Transverse colon (tissue), 4 donors: ENCODE measurements around the gene KRTAP10-8. TPM values are rescaled to one million over a fixed set of nuclear protein-coding genes. Genes with fewer than 3 reads are reported as not detected.

Source experiments
- DNase-seq: peaks from one replicate; pipeline ENCODE4 v3.0.0-alpha.2; 2019
- H3K27ac ChIP-seq, 4 donors: fragments of 200-600 bp; sonication (generic); 2 replicates each; pipeline ENCODE4 v1.5.1; 2016 to 2018; ENCODE audit warnings: inconsistent platforms in 4 of 4
- H3K27me3 ChIP-seq: fragments of 200-600 bp; sonication (generic); 2 replicates; pipeline ENCODE4 v1.5.1; 2017; ENCODE audit warnings: inconsistent platforms
- H3K36me3 ChIP-seq, 4 donors: fragments of 200-600 bp; sonication (generic); 2 replicates each; pipeline ENCODE4 v1.5.1; 2017 to 2019; ENCODE audit warnings: inconsistent platforms in 4 of 4
- H3K4me1 ChIP-seq, 4 donors: fragments of 200-600 bp; sonication (generic); 2 replicates each; pipeline ENCODE4 v1.5.1; 2017 to 2020; ENCODE audit warnings: inconsistent platforms in 4 of 4
- H3K4me3 ChIP-seq, 4 donors: fragments of 200-600 bp; sonication (generic); 1 replicate in 1 of 4; 2 replicates in 3 of 4; pipeline versions ENCODE4 v1.5.1 to v1.6.1; 2017 to 2019; ENCODE audit warnings: inconsistent platforms in 4 of 4
- H3K9me3 ChIP-seq, 2 donors: fragments of 200-600 bp; sonication (generic); 2 replicates each; pipeline ENCODE4 v1.5.1; 2017 to 2019; ENCODE audit warnings: inconsistent platforms in 2 of 2
- CTCF ChIP-seq, 5 experiments: fragments of 200-600 bp in 3 of 5; fragments of 450-650 bp in 2 of 5; sonication (generic) in 3 of 5; IDR thresholded peaks; 1 replicate in 2 of 5; 2 replicates in 3 of 5; pipeline ENCODE4 v1.5.1; 2016 to 2017; ENCODE audit warnings: antibody characterized with exemption in 5 of 5, inconsistent platforms in 3 of 5, mild to moderate bottlenecking in 2 of 5, moderate library complexity in 1 of 5
- EP300 ChIP-seq: sonication (generic); formaldehyde crosslinking; IDR thresholded peaks from one replicate; pipeline ENCODE4 v1.6.1; 2017; ENCODE audit warnings: antibody characterized with exemption, low read depth
- POLR2A ChIP-seq: fragments of 450-650 bp; IDR thresholded peaks from one replicate; pipeline ENCODE4 v1.6.1; 2016; ENCODE audit warnings: antibody characterized with exemption, mild to moderate bottlenecking, moderate library complexity
- POLR2AphosphoS5 ChIP-seq, 3 donors: sonication (generic); formaldehyde crosslinking; IDR thresholded peaks; one replicate each; pipeline ENCODE4 v1.6.1; 2016; ENCODE audit warnings: antibody characterized with exemption in 3 of 3
- WGBS, 2 donors: methylation state at CpG; one replicate each; pipeline ENCODE4 v1.1.5; 2018; ENCODE audit warnings: low coverage in 1 of 2; 5-methylcytosine and 5-hydroxymethylcytosine counted together
- in situ Hi-C, 4 donors: fragments of 200-750 bp; cut with MboI; loops; one replicate each; pipeline versions ENCODE4 v1.15.0 to v1.15.1; 2017; ENCODE audit warnings: low sequenced_read_pairs in 3 of 4, low pct_ligation_motif_present in 1 of 4, low pct_unique_long_range_greater_than_20kb in 1 of 4
- intact Hi-C: fragments of 100-400 bp; cut with DNase I; formaldehyde crosslinking; loops from one replicate; pipeline ENCODE4 v1.15.1; 2023; ENCODE audit warnings: low total_unique reads
- total RNA-seq, 4 donors: library from RNA; depleted of rRNA; stranded (reverse); fragments of >200 nt; gene quantifications; one replicate each; pipeline ENCODE4 v1.1.0, GENCODE V29; 2016

Gene KRTAP10-8
- total RNA-seq, 4 donors from 2014 or later, result not detected

GRCh38 chr21:44574457-44575306 lies 37.2 kb upstream of the KRTAP10-8 start:
- TF ChIP-seq CTCF (IDR thresholded peaks at IDR 0.05) (peak in 2 of 5 experiments; percentile 15 to 16), POLR2A (no peak), EP300 (no peak), POLR2AphosphoS5 (IDR thresholded peaks at IDR 0.05) (no peak)
- H3K27ac ChIP-seq, result peak overlapping the region in 2 of 4 donors; percentile 11 to 61
- H3K36me3 ChIP-seq, result no peaks in the 10 kb centered on the region
- in situ Hi-C loops (loop anchor here in 2 of 4 donors (25.0 kb wide), 1 partner anchor 113 kb away; the partner anchor contains the start of genes KRTAP10-12 (in 2 of the 2) and KRTAP12-1 (in 2 of the 2)), intact Hi-C loops (no loop called here)
- H3K4me1 ChIP-seq, result peaks cover 0 to 11% (median 8%) of the 10 kb centered on the region in 4 donors
- WGBS, 2 donors, result 34% methylated on average over 19 of the region's 21 CpGs; no CpG with 5 or more reads in 1 of the 2 donors
- peak overlapping the region in 2 of 4 donors; percentile 17 to 24 for H3K4me3 ChIP-seq
- no peaks in the 10 kb centered on the region for H3K9me3 ChIP-seq
- H3K27me3 ChIP-seq, result peaks cover 4% of the 10 kb centered on the region
- DNase-seq, result peak; percentile 77

GRCh38 chr21:44575307-44576024 lies 36.4 kb upstream of the KRTAP10-8 start:
- TF ChIP-seq CTCF (IDR thresholded peaks at IDR 0.05) (no peak), POLR2A (no peak), POLR2AphosphoS5 (IDR thresholded peaks at IDR 0.05) (no peak)
- in situ Hi-C loops (loop anchor here in 2 of 4 donors (25.0 kb wide), 1 partner anchor 112 kb away; the partner anchor contains the start of genes KRTAP10-12 (in 2 of the 2) and KRTAP12-1 (in 2 of the 2)), intact Hi-C loops (no loop called here)
- 85% methylated on average over 20 of the region's 20 CpGs; no CpG with 5 or more reads in 1 of the 2 donors for WGBS, 2 donors
- H3K4me1 ChIP-seq, result peaks cover 0 to 11% (median 8%) of the 10 kb centered on the region in 4 donors
- H3K4me3 ChIP-seq, result no peak overlapping the region
- peak overlapping the region in 2 of 4 donors; percentile 11 to 61 for H3K27ac ChIP-seq
- H3K27me3 ChIP-seq, result peaks cover 4% of the 10 kb centered on the region
- no peaks in the 10 kb centered on the region for H3K36me3 ChIP-seq
- no peaks in the 10 kb centered on the region for H3K9me3 ChIP-seq
- no peak for DNase-seq

GRCh38 chr21:44576025-44576420 lies 35.9 kb upstream of the KRTAP10-8 start:
- TF ChIP-seq EP300, result no peak
- no peak for TF ChIP-seq POLR2AphosphoS5 (IDR thresholded peaks at IDR 0.05)
- no peak for TF ChIP-seq POLR2A
- TF ChIP-seq CTCF (IDR thresholded peaks at IDR 0.05), result no peak
- Histone ChIP-seq H3K4me1 (peaks cover 0 to 11% (median 8%) of the 10 kb centered on the region in 4 donors), H3K27ac (no peak overlapping the region), H3K36me3 (no peaks in the 10 kb centered on the region), H3K9me3 (peaks cover 3 to 4% of the 10 kb centered on the region in 2 donors), H3K4me3 (no peak overlapping the region), H3K27me3 (peaks cover 4% of the 10 kb centered on the region)
- in situ Hi-C loops (loop anchor here in 2 of 4 donors (25.0 kb wide), 1 partner anchor 111 kb away; the partner anchor contains the start of genes KRTAP10-12 (in 2 of the 2) and KRTAP12-1 (in 2 of the 2)), intact Hi-C loops (no loop called here)
- WGBS, 2 donors, result 65 to 79% methylated on average over 5 to 8 of the region's 10 CpGs
- no peak for DNase-seq
